SH-SY5Y (cell line): ENCODE measurements around the gene TRIM29.

Source experiments
- GATA2 ChIP-seq: IDR thresholded peaks from 2 replicates; pipeline ENCODE4 v1.6.1; 2011; ENCODE audit warnings: mild to moderate bottlenecking, low read depth, low read length
- GATA3 ChIP-seq: IDR thresholded peaks from 2 replicates; pipeline ENCODE4 v1.6.1; 2011; ENCODE audit warnings: low read depth, mild to moderate bottlenecking, low read length, moderate library complexity

DNA sequence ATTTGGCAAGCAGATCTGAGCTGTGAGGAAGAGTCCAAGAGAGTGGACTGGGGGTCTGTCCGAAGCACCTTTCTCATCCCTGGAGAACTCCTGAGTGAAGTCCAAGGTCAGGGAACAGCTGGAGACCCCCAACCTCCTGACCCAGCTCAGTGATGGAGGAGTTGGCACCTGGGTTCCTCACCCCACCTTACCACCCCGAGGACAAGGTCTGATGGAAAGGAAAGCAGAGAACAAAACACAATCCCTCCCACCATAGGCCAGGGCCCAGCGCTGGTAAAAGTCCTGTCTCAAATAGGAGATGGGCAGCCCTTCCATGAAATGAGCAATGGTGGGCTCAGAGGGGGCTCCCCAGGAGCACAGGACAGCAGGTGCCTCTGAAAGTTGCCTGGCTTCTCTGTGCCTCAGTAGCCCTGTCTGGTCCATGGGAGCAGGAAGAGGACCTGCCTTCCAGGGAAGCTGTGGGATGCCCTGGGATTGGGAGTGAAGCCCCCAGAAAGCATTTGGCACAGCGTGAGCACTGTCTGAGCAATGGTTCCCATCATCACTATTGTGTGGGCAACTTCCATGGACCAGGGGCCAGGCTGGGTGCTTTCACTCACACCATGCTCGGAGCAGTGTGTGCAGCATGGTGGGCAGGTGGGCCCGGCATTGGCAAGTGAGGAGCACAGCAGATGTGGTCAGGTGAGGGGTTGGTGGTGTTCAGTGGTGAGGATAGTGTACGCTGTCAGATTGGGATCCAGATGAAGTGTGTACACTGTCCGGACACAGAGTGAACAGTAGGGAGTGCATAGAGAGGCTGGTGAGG, 7.5 kb downstream of the TRIM29 start:
- no peak for TF ChIP-seq GATA2
- no peak for TF ChIP-seq GATA3
